Spinal cord (tissue), 10 donors: Measurements from ENCODE around the gene TMCC1. TPM values are rescaled to one million over a fixed set of nuclear protein-coding genes. Genes with fewer than 3 reads are reported as not detected.
A peak's percentile ranks its signal among the peaks of the same experiment; 100 is the strongest.
"Not testable (repeated sequence)": the region's sequence is repeated elsewhere in the genome, so short reads cannot be mapped to it uniquely, and the experiment has no call there.

ENCODE experiments used
- DNase-seq, 6 donors: peaks; one replicate each; pipeline versions ENCODE4 v3.0.0 to v3.0.0-alpha.2; 2013 to 2015; ENCODE audit warnings: low spot score in 6 of 6, low read depth in 4 of 6
- H3K27ac ChIP-seq: one replicate; pipeline ENCODE4 v1.5.1; 2013; ENCODE audit warnings: low read depth, low read length, control low read depth
- H3K27me3 ChIP-seq: one replicate; pipeline ENCODE4 v1.6.1; 2013; ENCODE audit warnings: low read length; ENCODE audit not compliant: control insufficient read depth, insufficient read depth
- H3K36me3 ChIP-seq: one replicate; pipeline ENCODE4 v1.6.1; 2013; ENCODE audit warnings: low read length; ENCODE audit not compliant: control insufficient read depth, insufficient read depth
- H3K4me1 ChIP-seq: one replicate; pipeline ENCODE4 v1.6.1; 2013; ENCODE audit warnings: low read length; ENCODE audit not compliant: control insufficient read depth, insufficient read depth
- H3K4me3 ChIP-seq: one replicate; pipeline ENCODE4 v1.5.1; 2013; ENCODE audit warnings: low read depth, low read length, control low read depth
- H3K9me3 ChIP-seq: one replicate; pipeline ENCODE4 v1.6.1; 2013; ENCODE audit warnings: low read length; ENCODE audit not compliant: control insufficient read depth, insufficient read depth
- WGBS: methylation state at CpG from one replicate; pipeline ENCODE4 v1.1.5; 2013; ENCODE audit warnings: missing lambda C conversion rate; ENCODE audit not compliant: insufficient coverage; 5-methylcytosine and 5-hydroxymethylcytosine counted together
- polyA plus RNA-seq, 2 donors: library from polyadenylated mRNA; unstranded; fragments of 120-200 nt; gene quantifications; one replicate each; pipeline ENCODE4 v1.2.1, GENCODE V29; 2013; ENCODE audit not compliant: insufficient read length in 2 of 2
- total RNA-seq, 2 donors: library from RNA; depleted of rRNA in 1 of 2; stranded (reverse); fragments of 120-200 nt in 1 of 2; fragments of >200 nt in 1 of 2; gene quantifications; one replicate each; pipeline versions ENCODE4 v1.2.3 to v1.2.4, GENCODE V29; 2013 to 2014
- donor health status: healthy.

Gene TMCC1
- total and polyA plus RNA-seq, 4 donors = 34.1 to 49.1 (median 44.4) TPM

DNA sequence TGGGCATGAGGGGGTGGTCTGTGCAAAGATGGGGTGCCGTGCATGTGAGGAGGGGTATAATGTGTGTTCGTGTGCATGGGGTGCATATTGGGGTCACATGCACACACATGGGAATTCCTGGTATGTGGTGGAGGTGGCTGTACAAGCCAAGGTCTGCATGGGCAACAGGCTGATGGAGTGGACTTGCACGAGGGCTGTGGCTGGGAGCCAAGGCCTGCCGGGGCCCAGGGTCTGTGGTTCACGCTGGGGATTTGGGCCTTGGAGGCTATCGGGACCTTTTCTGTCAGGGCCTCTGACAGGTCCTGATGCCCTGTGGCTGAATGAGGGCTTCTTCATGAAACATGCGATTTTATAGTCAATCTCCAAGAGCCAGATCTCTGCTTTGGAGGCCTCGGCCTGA lies 277.2 kb downstream of the TMCC1 start:
- Histone ChIP-seq H3K27me3 (no peaks in the 10 kb centered on the region), H3K4me1 (peaks cover 40% of the 10 kb centered on the region), H3K27ac (no peak overlapping the region), H3K4me3 (no peak overlapping the region), H3K9me3 (no peaks in the 10 kb centered on the region), H3K36me3 (no peaks in the 10 kb centered on the region)
- DNase-seq = no peak
- 80% methylated on average over 8 of the region's 8 CpGs for WGBS

DNA sequence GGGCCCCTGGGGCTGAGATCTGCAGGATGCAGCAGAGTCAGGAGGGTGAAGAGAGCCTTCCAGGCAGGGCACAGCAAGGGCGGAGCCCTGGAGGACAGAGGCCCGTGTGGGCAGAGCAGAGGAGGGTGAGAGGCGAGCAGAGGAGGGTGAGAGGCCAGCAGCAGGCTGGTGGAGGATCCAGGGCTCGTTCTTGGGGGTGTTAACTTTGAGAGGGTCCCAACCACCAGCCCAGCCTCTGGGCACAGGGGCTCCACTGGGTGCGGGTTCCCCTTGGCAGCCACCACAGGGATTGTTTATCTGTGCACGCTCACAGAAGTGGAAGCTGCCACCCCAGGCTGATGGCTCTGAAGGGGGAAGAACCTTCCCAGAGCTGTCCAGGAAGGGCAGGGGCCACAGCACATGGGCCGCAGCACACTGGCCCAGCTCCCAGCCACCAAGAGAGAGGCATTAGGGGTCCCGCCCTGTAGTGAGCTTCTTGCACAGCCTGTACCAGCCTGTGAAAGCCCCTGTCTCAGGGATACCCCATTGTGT lies 277.7 kb downstream of the TMCC1 start:
- Histone ChIP-seq H3K4me1 (peaks cover 42% of the 10 kb centered on the region), H3K9me3 (no peaks in the 10 kb centered on the region), H3K27ac (no peak overlapping the region), H3K4me3 (no peak overlapping the region), H3K27me3 (no peaks in the 10 kb centered on the region), H3K36me3 (no peaks in the 10 kb centered on the region)
- WGBS = 76% methylated on average over 7 of the region's 8 CpGs
- DNase-seq = no peak

DNA sequence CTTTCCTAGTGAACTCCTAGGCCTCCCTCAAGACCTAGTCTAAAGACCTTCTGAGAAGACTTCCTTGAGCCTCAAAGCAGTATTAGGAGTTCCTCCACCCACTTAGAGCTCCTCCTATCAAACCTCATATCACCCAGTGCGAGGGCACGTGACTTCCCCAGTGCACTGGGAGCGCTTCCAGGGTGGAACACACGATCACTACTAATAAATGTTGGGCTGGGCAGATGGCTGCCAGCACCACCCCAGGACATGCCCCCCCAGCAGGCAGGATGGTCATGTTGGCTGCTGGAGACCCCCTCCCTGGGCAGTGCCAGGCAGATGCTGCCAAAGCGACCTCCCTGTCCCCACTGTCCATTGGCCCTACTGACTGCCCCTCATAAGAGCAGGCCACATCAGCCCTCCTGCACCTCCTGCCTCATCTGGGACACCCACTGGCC lies 278.6 kb downstream of the TMCC1 start:
- DNase-seq = no peak
- Histone ChIP-seq H3K4me1 (peaks cover 47% of the 10 kb centered on the region), H3K4me3 (no peak overlapping the region), H3K27me3 (no peaks in the 10 kb centered on the region), H3K9me3 (no peaks in the 10 kb centered on the region), H3K27ac (no peak overlapping the region), H3K36me3 (no peaks in the 10 kb centered on the region)
- 65% methylated on average over 3 of the region's 5 CpGs for WGBS

DNA sequence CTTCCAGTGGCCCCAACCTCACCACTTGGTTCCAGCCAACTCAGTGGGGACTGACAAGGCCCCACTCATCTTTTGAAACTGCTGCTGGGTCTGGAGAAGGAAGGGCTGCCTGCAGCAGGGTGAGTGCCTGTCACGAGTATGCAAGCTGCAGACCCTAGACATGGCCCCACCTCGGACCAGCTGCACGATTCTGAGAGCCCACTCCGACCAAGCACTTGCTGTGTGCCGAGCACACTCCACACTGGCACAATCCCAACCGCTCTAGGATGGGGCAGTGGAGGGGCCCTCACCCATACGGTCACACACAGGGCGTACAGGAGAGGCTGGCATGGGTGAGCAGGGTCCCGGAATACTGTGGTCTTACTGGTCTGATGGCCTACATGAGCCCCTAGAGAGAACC lies 279.1 kb downstream of the TMCC1 start:
- Histone ChIP-seq H3K27ac (no peak overlapping the region), H3K4me1 (peaks cover 42% of the 10 kb centered on the region)
- 88% methylated on average over 7 of the region's 9 CpGs for WGBS

DNA sequence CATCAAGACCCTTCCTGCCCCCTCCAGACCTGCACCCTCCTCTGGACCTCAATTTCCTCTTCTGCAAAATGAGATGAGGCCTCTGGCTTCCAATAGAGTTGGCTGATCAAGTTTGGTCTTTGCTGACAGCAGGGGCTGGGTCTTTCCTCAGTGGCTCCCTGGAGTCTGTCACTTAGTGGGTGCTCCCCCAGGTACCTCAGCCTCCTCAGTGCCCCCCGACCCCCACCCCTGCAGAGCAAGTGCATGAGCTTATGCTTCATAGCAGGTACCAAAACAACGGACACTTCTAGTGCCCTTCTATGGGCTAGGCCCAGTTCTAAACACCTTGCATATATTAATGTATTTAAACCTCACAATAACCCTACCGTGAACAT lies 280.2 kb downstream of the TMCC1 start:
- no peak for DNase-seq
- H3K4me3 ChIP-seq = no peak overlapping the region
- WGBS = 100% methylated on average over 1 of the region's 3 CpGs
- H3K9me3 ChIP-seq = no peaks in the 10 kb centered on the region
- H3K27me3 ChIP-seq = no peaks in the 10 kb centered on the region
- no peaks in the 10 kb centered on the region for H3K36me3 ChIP-seq
- H3K27ac ChIP-seq = no peak overlapping the region
- peaks cover 39% of the 10 kb centered on the region for H3K4me1 ChIP-seq

More for the DNA sequence above, 279.1 kb downstream of the TMCC1 start:
- no peak for DNase-seq
- Histone ChIP-seq H3K9me3 (no peaks in the 10 kb centered on the region), H3K4me3 (no peak overlapping the region), H3K27me3 (no peaks in the 10 kb centered on the region), H3K36me3 (no peaks in the 10 kb centered on the region)

DNA sequence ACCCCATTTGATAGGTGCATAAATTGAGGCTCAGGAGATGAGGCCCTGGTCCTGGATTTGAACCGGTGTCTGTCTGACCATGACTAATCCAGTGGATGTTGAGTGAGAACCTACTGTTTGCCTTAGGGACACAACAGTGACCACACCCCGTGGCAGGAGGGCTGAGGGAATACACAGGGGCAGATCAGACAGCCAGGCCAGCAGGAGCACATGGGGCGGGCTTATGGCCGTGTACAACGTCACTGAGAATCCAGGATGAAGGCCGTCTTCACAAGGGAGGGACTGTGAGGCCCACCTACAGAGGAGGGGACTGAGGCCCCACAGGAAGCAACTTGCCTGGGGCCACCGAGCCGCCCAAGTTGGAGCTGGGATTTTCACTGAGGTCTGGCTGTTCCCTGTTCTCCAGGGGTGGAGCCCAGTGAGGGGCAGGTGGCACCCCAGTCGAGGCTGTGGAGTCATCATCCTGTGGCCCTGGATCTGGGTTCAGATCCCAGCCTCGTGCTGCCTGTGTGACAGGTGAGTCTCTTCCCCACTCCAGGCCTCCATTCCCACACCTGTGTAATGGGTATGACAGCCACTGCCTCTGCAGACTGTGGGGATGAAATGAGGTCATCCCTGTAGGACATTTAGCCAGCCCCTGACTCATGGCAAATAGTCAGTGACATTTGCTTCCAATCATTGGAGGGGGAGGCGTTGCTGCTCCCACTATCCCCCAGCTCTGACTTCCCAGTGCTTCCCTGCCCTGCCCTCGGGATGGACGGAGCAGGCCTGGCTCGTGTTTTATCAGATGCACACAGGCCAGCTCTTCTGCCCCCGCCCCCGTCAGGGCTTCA lies 280.8 kb downstream of the TMCC1 start:
- H3K4me1 ChIP-seq = peaks cover 45% of the 10 kb centered on the region
- WGBS = 75% methylated on average over 16 of the region's 16 CpGs
- no peak overlapping the region for H3K4me3 ChIP-seq
- peak overlapping the region; percentile 10 for H3K27ac ChIP-seq
- H3K36me3 ChIP-seq = no peaks in the 10 kb centered on the region
- H3K9me3 ChIP-seq = no peaks in the 10 kb centered on the region
- H3K27me3 ChIP-seq = peaks cover under 1% of the 10 kb centered on the region
- no peak for DNase-seq

DNA sequence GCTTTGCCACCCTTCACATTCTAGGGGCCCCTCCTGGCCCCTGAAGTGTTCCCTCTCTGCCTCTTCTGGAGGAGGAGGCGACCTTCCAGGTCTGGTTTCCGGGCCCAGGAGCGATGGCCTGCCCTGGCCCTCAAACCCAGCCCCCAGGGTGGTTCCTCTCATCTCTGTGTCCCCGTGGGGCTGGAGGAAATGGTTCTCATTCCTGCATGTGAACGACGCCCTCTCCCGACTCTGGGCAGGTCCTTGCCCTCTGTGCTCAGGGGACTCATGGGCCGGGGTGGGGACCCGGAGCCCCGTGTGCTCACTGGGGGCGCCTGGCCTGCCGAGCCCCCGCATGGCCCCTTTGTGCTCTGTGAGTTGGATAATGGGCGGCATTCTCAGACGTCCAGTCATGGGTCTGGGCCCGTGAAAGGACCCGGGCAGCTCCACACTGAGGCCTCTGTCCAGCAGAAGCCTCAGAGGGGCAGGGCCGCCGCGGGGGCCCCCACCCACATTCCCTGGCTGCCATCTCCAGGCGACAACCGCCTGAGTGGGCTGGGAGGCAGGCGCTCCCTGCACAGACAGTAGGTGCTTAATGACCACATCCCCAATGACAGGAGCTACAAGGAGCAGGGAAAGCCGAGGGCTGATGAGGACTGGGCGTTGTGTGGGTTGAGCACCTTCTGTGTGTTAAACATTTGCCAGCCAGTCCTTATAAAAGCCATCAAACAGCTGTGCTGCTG lies 281.5 kb downstream of the TMCC1 start:
- Histone ChIP-seq H3K36me3 (no peaks in the 10 kb centered on the region), H3K9me3 (no peaks in the 10 kb centered on the region), H3K4me1 (peaks cover 53% of the 10 kb centered on the region), H3K27ac (peak overlapping the region; percentile 57), H3K27me3 (peaks cover 4% of the 10 kb centered on the region), H3K4me3 (no peak overlapping the region)
- WGBS = 22% methylated on average over 25 of the region's 25 CpGs
- DNase-seq = peak in 1 of 6 donors; percentile 56

DNA sequence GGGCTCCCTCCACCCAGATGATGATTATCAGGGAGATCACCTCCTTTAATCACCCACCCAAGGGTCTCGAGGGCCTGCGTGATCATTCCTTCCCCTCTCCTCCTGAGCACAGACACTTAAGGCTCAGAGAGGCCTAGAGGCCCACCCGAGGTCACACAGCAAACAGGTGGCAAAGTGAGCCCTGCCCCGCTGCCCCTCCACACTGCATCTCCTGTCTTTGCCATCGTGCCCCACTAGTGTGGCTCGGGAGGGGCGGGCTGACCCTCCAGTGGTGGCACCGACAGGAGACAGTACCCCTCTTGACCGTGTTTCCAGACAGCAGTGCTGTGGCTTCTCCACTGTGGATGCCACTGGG lies 282.1 kb downstream of the TMCC1 start:
- H3K36me3 ChIP-seq = no peaks in the 10 kb centered on the region
- peak overlapping the region; percentile 57 for H3K27ac ChIP-seq
- no peak for DNase-seq
- peaks cover 4% of the 10 kb centered on the region for H3K27me3 ChIP-seq
- 91% methylated on average over 9 of the region's 9 CpGs for WGBS
- H3K4me1 ChIP-seq = peaks cover 55% of the 10 kb centered on the region
- H3K4me3 ChIP-seq = no peak overlapping the region
- no peaks in the 10 kb centered on the region for H3K9me3 ChIP-seq

DNA sequence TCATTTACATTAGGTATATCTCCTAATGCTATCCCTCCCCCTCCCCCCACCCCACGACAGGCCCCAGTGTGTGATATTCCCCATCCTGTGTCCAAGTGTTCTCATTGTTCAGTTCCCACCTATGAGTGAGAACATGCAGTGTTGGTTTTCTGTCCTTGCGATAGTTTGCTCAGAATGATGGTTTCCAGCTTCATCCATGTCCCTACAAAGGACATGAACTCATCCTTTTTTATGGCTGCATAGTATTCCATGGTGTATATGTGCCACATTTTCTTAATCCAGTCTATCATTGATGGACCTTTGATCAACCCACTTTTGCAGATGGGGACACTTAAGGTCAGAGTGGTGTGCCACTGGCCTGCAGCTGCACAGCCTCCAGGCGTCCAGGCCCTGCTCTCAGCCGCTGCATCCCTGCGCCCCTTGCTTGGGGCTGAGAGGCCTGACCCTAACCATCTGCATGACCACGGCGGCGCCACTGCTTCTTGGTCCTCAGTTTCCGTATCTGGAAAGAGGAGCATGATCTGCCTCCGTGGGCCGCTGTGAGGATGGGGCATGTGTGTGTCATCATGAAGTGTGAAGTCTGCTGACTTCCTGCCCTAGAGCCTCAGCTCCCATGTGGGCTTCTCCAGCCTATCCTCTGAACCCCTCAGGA lies 282.6 kb downstream of the TMCC1 start:
- WGBS = 92% methylated on average over 9 of the region's 11 CpGs
- not testable (repeated sequence) for H3K27ac ChIP-seq, DNase-seq, H3K27me3 ChIP-seq, H3K36me3 ChIP-seq, H3K4me3 ChIP-seq, H3K9me3 ChIP-seq
- peaks cover 50% of the 10 kb centered on the region for H3K4me1 ChIP-seq
